ENCODE data around the gene AHDC1. TPM values are rescaled to one million over a fixed set of nuclear protein-coding genes. Genes with fewer than 3 reads are reported as not detected.

The AHDC1 gene
- polyA plus RNA-seq, 1 donor from 2014 or later: 5.3 TPM

DNA sequence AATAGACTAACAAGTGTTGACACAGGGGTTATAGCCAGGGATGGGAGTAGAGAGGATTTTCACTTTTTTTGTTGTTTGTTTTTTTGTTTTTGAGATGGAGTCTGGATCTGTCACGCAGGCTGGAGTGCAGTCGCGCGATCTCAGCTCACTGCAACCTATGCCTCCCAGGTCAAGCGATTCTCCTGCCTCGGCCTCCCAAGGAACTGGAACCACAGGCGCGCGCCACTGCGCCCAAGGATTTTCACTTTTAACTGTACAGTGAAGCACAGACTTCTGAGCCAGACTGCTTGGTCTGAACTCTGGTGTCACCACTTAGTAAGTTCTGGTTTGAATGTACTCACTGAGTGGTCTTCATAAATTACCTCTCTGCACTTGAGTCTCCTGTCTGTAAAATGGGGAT lies 73.8 kb downstream of the AHDC1 start:
- no peak overlapping the region for H3K4me2 ChIP-seq (ENCODE audit: low read length)
- no peaks in the 10 kb centered on the region for H3K36me3 ChIP-seq (ENCODE audit: insufficient read depth, low read length)
- no peak overlapping the region for H3K4me3 ChIP-seq (ENCODE audit: low read length)
- H3K79me2 ChIP-seq (replicated peaks; ENCODE audit: insufficient read depth, low read length): no peaks in the 10 kb centered on the region
- no peaks in the 10 kb centered on the region for H3K9me3 ChIP-seq (ENCODE audit: low read length)
- H3K27ac ChIP-seq (ENCODE audit: low read length): peak overlapping the region; percentile 77
- H4K20me1 ChIP-seq (ENCODE audit: insufficient read depth): no peaks in the 10 kb centered on the region
- no peak overlapping the region for H2AFZ ChIP-seq (ENCODE audit: low read depth, low read length)
- H3K27me3 ChIP-seq (ENCODE audit: insufficient read depth, low read depth, low read length): no peaks in the 10 kb centered on the region
- no peak overlapping the region for H3K9ac ChIP-seq (ENCODE audit: low read length)
- no peaks in the 10 kb centered on the region for H3K9me2 ChIP-seq (ENCODE audit: insufficient read depth, low read length)
- H3F3A ChIP-seq (ENCODE audit: insufficient read depth, low read length, poor library complexity, severe bottlenecking): peaks cover 4% of the 10 kb centered on the region
- TF ChIP-seq POLR2AphosphoS5 (IDR thresholded peaks at IDR 0.05): no peak

- H3K27me3 ChIP-seq (ENCODE audit: insufficient read depth, low read depth, low read length): no peaks in the 10 kb centered on the region
- no peaks in the 10 kb centered on the region for H3K9me3 ChIP-seq (ENCODE audit: low read length)
- H3K27ac ChIP-seq (ENCODE audit: low read length): peak overlapping the region; percentile 77
- no peak overlapping the region for H2AFZ ChIP-seq (ENCODE audit: low read depth, low read length)
- no peak overlapping the region for H3K9ac ChIP-seq (ENCODE audit: low read length)
- peaks cover 4% of the 10 kb centered on the region for H3F3A ChIP-seq (ENCODE audit: insufficient read depth, low read length, poor library complexity, severe bottlenecking)
- H3K9me2 ChIP-seq (ENCODE audit: insufficient read depth, low read length): no peaks in the 10 kb centered on the region
- TF ChIP-seq MXI1 (conservative IDR thresholded peaks at IDR 0.05; ENCODE audit: poor library complexity, severe bottlenecking): no peak
- no peak for TF ChIP-seq TAF1 (IDR thresholded peaks at IDR 0.05; ENCODE audit: low read depth)
- TF ChIP-seq, protein P1, sequence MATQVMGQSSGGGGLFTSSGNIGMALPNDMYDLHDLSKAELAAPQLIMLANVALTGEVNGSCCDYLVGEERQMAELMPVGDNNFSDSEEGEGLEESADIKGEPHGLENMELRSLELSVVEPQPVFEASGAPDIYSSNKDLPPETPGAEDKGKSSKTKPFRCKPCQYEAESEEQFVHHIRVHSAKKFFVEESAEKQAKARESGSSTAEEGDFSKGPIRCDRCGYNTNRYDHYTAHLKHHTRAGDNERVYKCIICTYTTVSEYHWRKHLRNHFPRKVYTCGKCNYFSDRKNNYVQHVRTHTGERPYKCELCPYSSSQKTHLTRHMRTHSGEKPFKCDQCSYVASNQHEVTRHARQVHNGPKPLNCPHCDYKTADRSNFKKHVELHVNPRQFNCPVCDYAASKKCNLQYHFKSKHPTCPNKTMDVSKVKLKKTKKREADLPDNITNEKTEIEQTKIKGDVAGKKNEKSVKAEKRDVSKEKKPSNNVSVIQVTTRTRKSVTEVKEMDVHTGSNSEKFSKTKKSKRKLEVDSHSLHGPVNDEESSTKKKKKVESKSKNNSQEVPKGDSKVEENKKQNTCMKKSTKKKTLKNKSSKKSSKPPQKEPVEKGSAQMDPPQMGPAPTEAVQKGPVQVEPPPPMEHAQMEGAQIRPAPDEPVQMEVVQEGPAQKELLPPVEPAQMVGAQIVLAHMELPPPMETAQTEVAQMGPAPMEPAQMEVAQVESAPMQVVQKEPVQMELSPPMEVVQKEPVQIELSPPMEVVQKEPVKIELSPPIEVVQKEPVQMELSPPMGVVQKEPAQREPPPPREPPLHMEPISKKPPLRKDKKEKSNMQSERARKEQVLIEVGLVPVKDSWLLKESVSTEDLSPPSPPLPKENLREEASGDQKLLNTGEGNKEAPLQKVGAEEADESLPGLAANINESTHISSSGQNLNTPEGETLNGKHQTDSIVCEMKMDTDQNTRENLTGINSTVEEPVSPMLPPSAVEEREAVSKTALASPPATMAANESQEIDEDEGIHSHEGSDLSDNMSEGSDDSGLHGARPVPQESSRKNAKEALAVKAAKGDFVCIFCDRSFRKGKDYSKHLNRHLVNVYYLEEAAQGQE (IDR thresholded peaks at IDR 0.05; ENCODE audit: borderline replicate concordance): no peak
- no peak for TF ChIP-seq SMC3 (conservative IDR thresholded peaks at IDR 0.05; ENCODE audit: poor library complexity)
- TF ChIP-seq, protein P2, sequence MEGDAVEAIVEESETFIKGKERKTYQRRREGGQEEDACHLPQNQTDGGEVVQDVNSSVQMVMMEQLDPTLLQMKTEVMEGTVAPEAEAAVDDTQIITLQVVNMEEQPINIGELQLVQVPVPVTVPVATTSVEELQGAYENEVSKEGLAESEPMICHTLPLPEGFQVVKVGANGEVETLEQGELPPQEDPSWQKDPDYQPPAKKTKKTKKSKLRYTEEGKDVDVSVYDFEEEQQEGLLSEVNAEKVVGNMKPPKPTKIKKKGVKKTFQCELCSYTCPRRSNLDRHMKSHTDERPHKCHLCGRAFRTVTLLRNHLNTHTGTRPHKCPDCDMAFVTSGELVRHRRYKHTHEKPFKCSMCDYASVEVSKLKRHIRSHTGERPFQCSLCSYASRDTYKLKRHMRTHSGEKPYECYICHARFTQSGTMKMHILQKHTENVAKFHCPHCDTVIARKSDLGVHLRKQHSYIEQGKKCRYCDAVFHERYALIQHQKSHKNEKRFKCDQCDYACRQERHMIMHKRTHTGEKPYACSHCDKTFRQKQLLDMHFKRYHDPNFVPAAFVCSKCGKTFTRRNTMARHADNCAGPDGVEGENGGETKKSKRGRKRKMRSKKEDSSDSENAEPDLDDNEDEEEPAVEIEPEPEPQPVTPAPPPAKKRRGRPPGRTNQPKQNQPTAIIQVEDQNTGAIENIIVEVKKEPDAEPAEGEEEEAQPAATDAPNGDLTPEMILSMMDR (IDR thresholded peaks at IDR 0.05; ENCODE audit: poor library complexity, severe bottlenecking): no peak
- H4K20me1 ChIP-seq (ENCODE audit: insufficient read depth): no peaks in the 10 kb centered on the region
- no peaks in the 10 kb centered on the region for H3K36me3 ChIP-seq (ENCODE audit: insufficient read depth, low read length)
- H3K4me3 ChIP-seq (ENCODE audit: low read length): no peak overlapping the region
- H3K4me2 ChIP-seq (ENCODE audit: low read length): no peak overlapping the region
- H3K79me2 ChIP-seq (replicated peaks; ENCODE audit: insufficient read depth, low read length): no peaks in the 10 kb centered on the region
Measured at GRCh38 chr1:27529704-27530018, 74.3 kb downstream of the AHDC1 start.

DNA sequence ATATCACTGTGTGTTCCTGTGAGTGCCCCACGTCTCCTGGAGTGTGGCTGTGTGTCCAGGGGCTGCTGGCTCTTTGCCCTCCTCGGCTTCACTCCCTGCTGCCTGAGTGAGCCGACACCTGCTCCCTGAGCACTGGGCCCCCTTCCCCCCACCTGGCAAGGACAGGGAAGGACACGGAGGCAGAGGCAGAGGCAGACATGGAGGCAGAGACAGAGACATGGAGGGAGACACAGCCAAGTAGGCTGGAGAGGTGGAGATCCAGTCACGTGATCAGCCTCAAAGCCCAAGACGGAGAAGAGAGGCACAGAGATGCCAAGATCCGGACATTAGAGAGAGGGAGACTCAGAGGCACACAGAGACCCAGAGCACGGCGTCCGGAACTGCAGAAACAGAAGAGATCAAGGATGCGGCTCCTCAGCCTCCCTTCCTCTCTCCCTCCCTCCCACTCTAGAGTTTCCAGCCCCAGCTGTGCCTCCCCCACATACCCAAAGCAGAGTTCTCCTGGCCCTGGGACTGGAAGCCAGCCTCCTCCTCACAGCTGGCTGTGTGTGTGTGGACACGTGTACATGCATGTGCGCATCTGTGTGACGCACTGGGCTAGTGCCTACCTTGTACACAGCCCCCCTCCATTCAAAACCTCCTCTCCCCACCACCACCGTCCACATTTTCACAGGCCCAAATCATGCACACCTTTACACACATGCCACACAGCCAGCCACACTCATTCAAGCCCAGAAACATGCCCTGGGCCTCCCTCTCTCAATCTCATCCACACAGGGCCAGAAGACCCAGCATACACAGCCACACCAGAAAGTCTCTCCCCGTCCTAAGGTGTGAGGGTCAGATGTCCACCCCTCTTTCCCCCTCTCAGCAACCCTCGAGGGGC lies 74.9 kb downstream of the AHDC1 start:
- Histone ChIP-seq H3K9me2 (ENCODE audit: insufficient read depth, low read length) (no peaks in the 10 kb centered on the region), H2AFZ (ENCODE audit: low read depth, low read length) (no peak overlapping the region), H3K36me3 (ENCODE audit: insufficient read depth, low read length) (no peaks in the 10 kb centered on the region), H3K79me2 (replicated peaks; ENCODE audit: insufficient read depth, low read length) (no peaks in the 10 kb centered on the region), H3K9ac (ENCODE audit: low read length) (peak overlapping the region; percentile 65), H3K27me3 (ENCODE audit: insufficient read depth, low read depth, low read length) (no peaks in the 10 kb centered on the region), H3K4me3 (ENCODE audit: low read length) (peak overlapping the region; percentile 54), H3F3A (ENCODE audit: insufficient read depth, low read length, poor library complexity, severe bottlenecking) (peaks cover 4% of the 10 kb centered on the region), H4K20me1 (ENCODE audit: insufficient read depth) (no peaks in the 10 kb centered on the region), H3K4me2 (ENCODE audit: low read length) (peak overlapping the region; percentile 5), H3K9me3 (ENCODE audit: low read length) (no peaks in the 10 kb centered on the region), H3K27ac (ENCODE audit: low read length) (peak overlapping the region; percentile 77)
- TF ChIP-seq EP300 (conservative IDR thresholded peaks at IDR 0.05; ENCODE audit: poor library complexity, severe bottlenecking) (no peak), RAD21 (conservative IDR thresholded peaks at IDR 0.05) (no peak), POLR2AphosphoS5 (IDR thresholded peaks at IDR 0.05) (no peak), EZH2 (IDR thresholded peaks at IDR 0.05; ENCODE audit: borderline replicate concordance, insufficient read depth, low read length, poor library complexity, severe bottlenecking) (no peak), SMC3 (conservative IDR thresholded peaks at IDR 0.05; ENCODE audit: poor library complexity) (no peak), TAF1 (IDR thresholded peaks at IDR 0.05; ENCODE audit: low read depth) (no peak), MXI1 (conservative IDR thresholded peaks at IDR 0.05; ENCODE audit: poor library complexity, severe bottlenecking) (no peak)
- TF ChIP-seq, protein P2 (IDR thresholded peaks at IDR 0.05; ENCODE audit: poor library complexity, severe bottlenecking): no peak
- TF ChIP-seq, protein P1 (IDR thresholded peaks at IDR 0.05; ENCODE audit: borderline replicate concordance): no peak

Data from neural cell (in vitro differentiated cells).